Measurements from ENCODE around the gene MAP3K7.
"Not testable (repeated sequence)": the region's sequence is repeated elsewhere in the genome, so short reads cannot be mapped to it uniquely, and the experiment has no call there.

MAP3K7 gene

DNA sequence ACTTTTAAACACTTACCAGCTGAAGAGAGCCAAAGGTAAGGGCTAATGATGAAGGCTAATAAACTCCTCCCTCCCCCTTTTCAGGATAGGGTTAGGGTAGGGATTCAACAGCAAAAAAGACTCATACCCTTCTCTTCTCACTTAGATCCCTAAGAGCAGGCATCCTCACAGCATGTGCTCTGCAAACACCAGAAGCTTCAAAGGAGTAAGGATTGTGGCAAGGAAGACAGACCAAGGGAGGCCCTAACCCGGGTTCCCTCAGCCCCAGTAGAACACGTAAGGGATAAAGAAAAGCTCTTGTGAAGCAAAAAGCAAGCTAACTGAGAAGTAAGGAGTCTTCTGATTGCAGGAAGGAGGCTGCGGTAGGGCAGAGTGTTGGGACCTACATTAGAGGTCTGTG, 11.6 kb downstream of the MAP3K7 start:
- no peak for DNase-seq

DNA sequence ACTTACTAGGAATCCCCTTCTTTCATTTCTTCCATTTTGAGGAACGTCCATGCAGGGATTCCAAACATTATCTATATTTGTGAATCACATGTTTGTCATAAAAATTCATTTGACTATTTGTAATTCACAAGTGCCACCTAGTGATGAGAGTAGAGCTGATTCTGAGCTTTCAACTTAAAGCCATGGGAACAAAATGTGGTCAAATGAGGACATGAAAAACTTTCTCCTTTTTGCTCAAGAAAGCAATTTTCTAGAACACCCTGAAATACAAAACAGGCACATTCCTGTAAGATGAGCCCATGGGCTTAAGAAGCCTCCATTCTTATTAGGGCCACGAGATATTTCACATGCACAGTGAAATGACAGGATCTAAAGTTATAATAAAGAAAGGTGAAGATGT, 12.3 kb downstream of the MAP3K7 start:
- DNase-seq = no peak

DNA sequence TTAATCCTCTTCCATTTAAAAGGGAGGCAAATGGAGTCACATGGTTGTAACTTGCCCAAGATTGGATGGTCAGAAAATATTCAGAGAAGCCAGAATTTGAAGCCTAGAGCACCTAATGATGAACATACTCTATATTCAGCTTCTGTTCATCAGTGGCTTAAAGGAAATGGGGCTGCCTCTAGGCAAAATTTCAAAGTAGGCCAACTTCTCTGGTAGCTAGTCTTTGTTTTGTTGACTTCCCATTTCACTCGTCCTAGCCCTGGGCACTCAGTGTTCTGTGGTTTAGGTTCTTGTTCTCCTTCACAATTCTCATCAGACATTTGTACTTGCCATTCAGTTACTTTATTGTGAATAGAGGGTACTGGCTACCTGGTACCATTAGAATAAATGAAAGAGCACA, 13.2 kb downstream of the MAP3K7 start:
- DNase-seq = no peak

- no peak for DNase-seq
These were observed 14.0 kb downstream of the MAP3K7 start for GRCh38 chr6:90572856-90573255.

DNA sequence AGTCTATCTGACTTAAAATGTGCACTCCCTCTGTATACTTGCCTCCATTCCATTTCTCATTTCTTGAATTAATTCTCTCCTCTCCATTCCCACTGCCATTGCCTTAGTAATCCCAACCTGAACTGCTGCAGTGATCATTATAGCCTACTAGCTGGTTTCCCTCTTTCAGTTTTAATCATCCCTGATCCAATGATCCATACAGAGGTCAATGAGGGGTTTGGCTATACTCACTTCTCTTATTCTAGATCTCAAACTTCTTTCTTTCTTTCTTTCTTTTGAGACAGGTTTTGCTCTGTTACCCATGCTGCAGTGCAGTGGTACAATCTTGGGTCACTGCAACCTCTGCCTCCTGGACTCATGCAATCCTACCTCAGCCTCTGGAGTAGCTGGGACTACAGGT, 17.6 kb downstream of the MAP3K7 start:
- no peak for DNase-seq

DNA sequence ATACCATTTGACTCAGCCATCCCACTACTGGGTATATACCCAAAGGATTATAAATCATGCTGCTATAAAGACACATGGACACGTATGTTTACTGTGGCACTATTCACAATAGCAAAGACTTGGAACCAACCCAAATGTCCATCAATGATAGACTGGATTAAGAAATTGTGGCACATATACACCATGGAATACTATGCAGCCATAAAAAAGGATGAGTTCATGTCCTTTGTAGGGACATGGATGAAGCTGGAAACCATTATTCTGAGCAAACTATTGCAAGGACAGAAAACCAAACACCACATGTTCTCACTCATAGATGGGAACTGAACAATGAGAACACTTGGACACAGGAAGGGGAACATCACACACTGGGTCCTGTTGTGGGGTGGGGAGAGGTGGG, 19.2 kb downstream of the MAP3K7 start:
- DNase-seq = not testable (repeated sequence)

DNA sequence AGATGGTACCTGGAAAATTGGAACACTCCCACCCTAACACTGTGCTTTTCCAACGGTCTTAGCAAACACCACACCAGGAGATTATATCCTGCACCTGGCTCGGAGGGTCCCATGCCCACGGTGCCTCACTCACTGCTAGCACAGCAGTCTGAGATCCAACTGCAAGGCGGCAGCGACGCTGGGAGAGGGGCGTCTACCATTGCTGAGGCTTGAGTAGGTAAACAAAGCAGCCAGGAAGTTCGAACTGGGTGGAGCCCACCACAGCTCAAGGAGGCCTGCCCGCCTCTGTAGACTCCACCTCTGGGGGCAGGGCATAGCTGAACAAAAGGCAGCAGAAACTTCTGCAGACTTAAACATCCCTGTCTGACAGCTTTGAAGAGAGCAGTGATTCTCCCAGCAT, 24.5 kb downstream of the MAP3K7 start:
- peak in 1 of 5 donors; percentile 2 for DNase-seq

GRCh38 chr6:90559931-90560330, 26.9 kb downstream of the MAP3K7 start:
- no peak for DNase-seq

DNA sequence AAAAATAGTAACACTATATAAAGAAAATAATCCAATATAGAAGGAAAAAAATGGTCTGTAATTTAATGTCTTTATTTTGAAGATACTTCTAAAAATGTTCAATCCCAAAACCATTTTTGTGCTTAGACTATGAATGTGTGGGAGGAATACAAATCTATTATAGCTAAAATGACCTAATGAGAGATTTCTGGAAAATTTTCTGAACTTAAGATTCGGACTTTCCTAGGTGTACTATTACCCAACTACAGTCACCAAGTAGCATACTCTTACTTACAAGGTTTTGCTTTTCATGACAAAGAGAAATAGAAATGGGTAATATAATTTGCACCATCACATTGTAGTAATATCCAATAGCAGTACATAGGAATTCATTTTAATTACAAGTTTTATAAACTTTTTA, 29.9 kb downstream of the MAP3K7 start:
- no peak for DNase-seq

- no peak for DNase-seq
These were observed 38.9 kb downstream of the MAP3K7 start for GRCh38 chr6:90547991-90548390.

GRCh38 chr6:90547079-90547478, 39.8 kb downstream of the MAP3K7 start:
- no peak for DNase-seq

DNA sequence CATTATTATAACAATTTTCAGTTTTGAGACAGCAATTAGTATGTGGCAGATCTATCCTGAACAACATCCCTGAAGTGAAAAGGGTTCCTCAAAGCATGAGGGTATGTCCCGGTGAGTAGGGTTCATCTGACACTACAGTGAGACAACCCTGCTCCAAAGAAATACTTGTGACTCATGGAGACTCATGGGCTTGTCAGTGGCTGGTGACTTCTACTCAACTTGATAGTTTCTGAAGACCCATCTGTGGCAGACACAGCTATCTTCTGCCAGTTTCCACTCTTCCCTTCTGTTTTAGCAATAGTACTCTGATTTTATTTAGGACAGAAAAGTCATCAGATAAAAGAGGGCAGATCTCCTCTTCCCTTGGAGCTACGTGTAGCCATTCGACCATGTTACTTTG, 41.4 kb downstream of the MAP3K7 start:
- DNase-seq = no peak

DNA sequence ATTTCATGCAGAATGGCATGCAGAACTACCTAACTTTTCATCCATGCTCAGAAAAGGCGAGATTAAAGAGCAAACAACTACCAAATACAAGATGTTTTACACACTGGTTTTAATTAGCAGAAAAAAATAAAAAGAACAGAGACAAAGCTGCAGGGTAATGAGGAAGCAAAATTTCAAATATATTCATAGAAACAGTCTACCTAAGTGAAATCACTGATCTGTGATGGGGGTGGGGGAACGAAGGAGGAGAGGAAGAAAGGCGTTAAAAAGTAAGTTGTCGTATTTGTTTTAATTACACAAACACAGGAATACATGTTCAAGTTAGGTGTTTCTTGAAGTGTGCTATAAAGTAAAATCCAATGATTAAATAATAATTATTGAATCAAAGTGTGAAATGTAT, 42.1 kb downstream of the MAP3K7 start:
- DNase-seq = no peak

DNA sequence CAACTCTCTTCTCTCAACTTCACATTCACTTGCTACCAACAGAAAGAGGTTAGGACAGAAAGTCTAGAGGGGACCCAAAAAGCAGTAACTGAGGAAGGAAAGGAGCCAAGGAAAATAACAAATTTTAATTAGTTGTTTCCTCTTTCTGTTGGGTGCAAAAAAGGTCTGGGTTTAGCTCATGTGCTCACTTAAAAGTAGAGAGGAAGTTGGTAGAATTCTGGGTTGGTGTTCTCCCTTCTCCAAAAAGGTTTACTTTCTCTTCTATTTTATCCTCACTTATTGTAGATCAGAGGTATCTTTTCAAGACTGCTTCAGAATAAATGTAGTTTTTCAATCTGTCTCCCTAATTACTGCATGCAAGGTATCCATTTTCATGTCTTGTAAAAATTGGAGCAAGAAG, 42.8 kb downstream of the MAP3K7 start:
- no peak for DNase-seq

DNA sequence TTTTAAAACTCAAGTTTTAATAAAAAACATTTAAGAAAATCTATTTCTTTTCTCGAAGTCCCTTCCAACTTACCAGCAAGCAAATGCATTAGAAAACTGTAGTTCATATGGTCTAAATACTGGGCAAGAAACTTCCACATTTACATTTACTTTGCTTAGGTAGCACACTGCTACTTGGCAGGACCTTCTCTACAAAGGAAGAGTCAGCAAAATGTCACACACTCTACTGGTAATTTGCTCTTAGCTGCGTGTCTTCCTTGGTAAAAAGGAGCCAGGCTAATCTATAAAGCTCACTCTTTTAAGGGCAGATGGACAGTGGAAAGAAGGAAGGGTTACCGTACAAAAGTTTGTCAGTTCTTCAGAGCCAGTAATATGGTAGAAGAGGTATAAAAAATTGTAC, 45.7 kb downstream of the MAP3K7 start:
- no peak for DNase-seq

DNA sequence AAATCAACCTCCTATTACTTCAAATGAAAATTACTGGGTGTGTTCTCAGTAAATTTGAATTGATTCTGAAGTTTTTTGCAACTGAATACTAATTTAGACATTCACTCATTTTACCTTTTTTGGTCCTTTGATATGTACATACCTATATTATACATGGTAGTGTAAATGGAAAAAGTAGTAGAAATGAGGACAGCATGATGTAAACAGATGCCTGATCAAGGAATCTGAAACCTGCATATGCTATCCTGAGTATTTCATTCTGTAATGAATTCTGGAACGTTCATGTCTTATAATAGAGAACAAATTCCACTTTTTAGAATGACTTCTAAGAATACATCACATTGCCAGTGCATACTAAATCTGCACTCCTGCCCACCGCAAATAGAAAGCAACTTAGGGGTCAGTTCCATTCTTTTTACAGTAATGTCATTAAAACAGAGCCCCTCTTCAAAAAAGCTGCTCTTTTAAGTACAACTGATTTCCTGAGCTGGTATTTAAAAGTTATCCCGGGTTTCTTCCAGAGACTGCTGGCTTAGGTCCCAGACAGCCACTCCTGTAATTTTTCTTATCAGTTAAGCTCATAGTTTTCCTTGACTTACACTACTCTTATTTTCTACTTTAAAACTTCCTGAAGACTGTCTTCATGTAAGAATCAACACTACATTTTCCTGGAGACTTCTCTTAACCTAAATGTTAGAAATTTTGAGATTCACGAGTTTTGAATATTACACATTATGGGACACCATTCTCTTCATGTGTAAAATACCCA, 48.4 kb downstream of the MAP3K7 start:
- DNase-seq = no peak

GRCh38 chr6:90537723-90538258, 49.1 kb downstream of the MAP3K7 start:
- no peak for DNase-seq

- DNase-seq = no peak
These were observed 49.8 kb downstream of the MAP3K7 start for GRCh38 chr6:90537027-90537426.

- DNase-seq = no peak
These were observed 50.4 kb downstream of the MAP3K7 start for GRCh38 chr6:90536520-90536919.

- DNase-seq = no peak
These were observed 52.4 kb downstream of the MAP3K7 start for GRCh38 chr6:90534337-90535025.

- peak in 1 of 5 donors; percentile 67 for DNase-seq
These were observed 53.1 kb downstream of the MAP3K7 start for GRCh38 chr6:90533615-90534336.

DNA sequence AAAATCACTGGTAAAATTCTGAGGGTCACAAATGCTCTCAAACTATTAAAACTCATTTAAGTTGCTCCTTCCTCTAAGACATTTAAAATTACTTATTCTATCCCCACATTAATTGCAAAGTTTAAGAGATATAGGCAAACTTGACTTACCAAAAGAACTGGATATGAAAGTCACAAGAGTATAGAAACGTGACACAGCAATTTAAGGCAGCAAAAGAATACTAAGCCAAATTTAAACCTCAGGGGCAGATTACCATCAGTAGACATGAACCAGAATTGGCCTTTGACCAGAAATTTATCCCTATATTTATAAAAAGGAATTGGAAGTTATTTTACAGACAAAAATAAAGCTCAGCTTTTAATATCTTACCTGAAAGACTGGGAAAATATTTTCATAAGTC, 56.0 kb downstream of the MAP3K7 start:
- DNase-seq = no peak

- no peak for DNase-seq
These were observed 61.5 kb downstream of the MAP3K7 start for GRCh38 chr6:90525421-90525820.
